Measurements from ENCODE around the gene CDC123.
"Not testable (repeated sequence)": the region's sequence is repeated elsewhere in the genome, so short reads cannot be mapped to it uniquely, and the experiment has no call there.

The CDC123 gene, protein sequence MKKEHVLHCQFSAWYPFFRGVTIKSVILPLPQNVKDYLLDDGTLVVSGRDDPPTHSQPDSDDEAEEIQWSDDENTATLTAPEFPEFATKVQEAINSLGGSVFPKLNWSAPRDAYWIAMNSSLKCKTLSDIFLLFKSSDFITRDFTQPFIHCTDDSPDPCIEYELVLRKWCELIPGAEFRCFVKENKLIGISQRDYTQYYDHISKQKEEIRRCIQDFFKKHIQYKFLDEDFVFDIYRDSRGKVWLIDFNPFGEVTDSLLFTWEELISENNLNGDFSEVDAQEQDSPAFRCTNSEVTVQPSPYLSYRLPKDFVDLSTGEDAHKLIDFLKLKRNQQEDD

DNA sequence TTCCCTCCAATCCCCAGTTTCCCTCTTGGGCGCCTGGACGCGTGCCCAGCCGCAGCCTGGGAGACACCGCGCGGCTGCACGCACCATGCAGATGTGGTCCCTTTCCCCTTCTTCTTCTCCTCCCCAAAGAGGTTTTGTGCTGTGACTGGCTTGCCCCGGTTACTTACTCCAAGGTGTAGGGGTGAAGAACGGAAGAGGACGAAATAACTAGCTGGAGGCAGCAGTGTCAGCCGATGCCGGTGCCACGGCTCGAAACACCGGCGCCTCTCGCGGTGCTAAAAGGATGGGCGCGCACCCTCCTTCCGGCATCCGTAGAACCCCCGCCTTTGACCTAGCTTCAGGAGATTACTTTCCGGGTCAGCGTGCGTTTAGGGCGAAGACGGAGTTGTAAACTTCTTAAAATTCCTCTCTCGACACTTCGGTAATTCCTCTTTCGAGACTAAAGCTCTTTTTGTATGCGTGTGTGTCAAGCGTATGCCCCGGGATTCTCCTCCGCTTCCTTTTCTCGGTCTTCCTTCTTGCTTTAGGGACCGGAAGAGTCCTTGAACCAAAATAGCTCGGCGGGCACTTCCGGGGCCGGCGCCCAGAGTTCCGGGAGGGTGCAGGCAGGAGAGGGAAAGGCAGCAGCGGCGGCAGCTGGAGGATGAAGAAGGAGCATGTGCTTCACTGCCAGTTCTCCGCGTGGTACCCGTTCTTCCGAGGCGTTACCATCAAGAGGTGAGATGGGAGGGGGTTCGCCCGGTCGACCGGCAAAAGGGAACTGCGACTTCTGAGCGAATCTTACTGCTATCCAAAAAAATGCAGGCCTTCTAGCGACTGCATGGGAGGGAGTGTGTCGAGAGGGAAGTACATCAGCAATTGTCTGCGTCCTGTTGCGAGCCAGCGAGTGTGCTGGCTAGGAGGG is at the start of gene CDC123, which contains the start of gene NUDT5:
CDC123 (plus strand) TSS at position 586 of the 904 bp plus-strand sequence; CDS start at position 644, 58 bp downstream.
NUDT5 (minus strand) TSS at position 289 of the 904 bp plus-strand sequence. CDS start 9,600 bp downstream, outside the sequence.
- FAIRE-seq, result no peak

DNA sequence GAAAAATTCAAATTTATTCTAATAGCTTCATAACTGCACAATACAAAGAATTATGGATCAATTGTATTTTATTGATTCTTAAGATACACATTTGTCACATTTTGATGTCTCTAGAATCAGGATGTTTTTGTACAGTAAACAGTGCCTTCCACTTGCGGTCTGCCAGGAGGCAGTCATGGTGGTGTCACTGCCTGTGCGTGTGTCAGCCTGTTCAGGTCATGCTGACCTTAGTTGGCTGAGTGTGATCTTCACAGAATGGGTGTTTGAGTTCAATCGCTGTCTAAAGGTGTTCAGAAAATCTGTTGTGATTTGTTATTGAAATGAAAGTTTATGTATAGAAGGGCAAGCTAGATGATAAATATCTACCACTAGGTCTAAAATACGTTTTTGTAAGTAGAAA is 45.8 kb upstream of the CDC123 start:
- no peak for FAIRE-seq

DNA sequence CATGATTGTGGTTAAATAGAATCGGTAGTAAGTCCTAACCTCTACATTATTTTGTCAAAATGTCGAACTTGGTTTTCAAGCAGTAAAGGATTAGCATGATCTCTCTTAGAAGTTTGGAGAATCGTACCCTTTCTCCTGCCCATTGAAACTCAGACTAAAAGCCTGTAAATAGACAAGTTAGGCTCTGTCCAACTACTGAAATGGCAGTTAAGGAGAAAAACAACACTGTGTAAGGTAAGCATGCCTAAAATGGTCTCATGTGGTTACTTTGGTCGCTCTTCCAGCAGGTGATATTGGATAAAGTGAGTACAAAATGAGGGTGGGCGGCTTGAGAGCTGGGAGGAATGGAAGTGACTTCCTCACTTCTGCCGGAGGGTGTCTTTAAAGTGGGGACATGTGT is 41.5 kb upstream of the CDC123 start:
- FAIRE-seq, result no peak

DNA sequence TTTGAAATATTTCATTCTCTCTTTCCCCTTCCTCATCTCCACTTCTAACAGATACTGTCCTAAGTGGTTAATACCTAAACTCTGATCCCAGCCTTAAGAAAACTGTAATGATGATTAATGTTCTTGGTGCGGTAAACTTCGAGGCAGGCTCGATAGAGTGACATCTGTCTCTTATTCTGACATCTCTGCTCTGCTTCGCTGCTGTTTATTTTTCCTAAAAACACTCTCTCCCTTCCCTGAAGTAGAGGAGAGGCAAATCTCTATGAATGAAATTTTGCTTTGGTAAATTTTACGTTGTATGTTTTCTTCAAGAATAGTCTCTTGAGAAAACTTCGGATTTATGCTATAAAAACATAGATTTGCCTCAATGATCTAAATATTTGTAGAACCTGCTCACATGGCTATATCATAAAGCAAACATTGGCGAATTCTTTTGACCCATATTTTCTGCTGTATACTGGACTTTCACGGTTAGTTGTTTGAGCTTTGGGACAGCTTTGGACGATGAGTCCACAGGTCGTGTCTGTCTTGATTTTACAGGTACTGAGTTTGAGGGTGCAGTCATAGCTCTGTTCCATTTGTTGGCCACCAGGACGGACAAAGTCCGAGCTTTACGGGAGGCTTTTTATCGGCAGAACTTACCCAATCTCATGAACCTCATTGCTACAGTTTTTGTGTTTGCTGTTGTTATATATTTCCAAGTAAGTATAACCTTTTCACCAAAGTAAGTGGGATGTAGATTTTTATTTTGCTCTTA is 39.4 kb upstream of the CDC123 start:
- FAIRE-seq, result no peak

DNA sequence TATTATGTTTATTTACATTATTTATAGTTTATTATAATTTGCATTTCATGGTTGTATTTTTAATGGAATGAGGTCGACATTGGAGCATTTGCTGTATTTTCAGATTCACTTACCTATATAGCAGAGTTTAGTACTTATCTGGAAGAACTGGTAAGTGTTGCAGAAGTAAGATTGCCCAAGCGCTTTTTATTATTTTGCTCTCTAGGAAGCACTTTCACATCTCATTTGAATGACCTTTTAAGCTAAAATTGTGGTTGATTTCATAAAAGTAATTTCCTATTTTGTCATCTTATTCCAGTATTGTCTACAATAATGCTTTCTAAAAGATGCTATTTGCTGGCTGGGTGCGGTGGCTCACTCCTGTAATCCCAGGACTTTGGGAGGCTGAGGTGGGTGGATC is 37.9 kb upstream of the CDC123 start:
- FAIRE-seq, result no peak

DNA sequence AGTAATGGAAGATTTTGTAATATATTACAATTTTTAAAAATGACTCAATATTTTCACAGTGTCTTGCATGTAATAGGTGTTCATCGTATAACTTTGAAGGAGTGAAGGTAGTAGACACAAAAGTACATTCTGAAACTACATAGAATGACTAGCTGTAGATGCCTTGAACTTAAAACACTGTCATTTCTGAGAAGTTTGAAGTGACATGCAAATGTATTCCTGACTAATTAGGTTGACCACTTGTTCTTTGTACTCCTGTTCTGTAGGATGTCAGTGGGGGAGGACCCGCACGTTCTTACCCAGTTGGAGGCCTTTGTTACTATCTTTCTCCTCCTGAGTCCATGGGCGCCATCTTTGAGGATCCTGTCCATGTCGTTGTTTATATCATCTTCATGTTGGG is 35.3 kb upstream of the CDC123 start:
- no peak for FAIRE-seq

DNA sequence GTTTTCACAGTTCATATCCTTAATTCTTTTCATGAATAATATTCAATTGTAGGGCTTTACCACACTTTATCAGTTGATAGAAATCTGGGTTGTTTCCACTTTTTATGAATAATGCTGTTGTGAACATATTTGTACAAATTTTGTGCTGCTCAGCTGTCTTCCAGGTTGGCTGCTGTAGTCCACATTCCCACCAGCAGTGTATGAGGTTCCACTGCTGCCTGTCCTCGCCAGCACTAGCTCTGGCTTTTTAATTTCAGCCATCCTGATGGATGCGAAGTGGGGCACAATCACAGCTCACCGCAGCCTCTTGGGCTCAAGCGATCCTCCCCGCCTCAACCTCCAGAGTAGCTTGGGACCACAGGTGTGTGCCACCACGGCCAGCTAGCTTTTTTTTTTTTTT is 33.1 kb upstream of the CDC123 start:
- no peak for FAIRE-seq

DNA sequence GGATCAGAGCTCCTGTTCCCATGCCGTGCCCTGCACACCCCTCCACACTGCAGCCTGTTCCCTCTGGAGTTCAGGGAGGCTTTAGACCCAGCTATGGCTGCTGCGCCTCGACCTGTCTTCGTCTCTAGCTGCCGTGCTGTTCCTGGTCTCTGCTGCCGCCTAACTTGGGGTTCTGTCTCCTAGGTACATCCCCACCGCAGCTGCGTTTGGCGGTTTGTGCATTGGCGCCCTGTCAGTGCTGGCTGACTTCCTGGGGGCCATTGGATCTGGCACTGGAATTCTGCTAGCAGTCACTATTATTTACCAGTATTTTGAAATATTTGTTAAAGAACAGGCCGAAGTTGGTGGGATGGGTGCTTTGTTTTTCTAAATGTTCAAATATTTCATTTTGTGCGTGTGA is 31.9 kb upstream of the CDC123 start:
- no peak for FAIRE-seq

DNA sequence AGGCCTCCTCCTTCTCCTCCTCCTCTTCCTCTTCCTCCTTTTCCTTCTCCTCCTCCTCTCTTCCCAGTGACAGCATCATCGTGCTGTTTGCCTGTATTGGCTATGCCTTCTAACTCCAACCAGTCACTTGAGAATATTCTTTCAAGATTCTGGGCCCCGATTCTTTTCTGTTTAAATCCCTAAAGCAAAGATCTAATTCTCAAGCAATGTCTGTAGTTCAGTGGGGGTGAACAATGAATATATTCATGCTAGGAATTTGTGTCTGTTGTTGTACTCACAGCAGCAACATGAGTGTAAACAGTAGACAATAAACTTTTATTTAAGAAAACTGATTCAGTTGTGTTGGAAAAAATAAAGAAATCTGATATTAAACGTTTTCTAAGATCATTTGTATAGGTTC is 31.0 kb upstream of the CDC123 start:
- FAIRE-seq, result no peak

DNA sequence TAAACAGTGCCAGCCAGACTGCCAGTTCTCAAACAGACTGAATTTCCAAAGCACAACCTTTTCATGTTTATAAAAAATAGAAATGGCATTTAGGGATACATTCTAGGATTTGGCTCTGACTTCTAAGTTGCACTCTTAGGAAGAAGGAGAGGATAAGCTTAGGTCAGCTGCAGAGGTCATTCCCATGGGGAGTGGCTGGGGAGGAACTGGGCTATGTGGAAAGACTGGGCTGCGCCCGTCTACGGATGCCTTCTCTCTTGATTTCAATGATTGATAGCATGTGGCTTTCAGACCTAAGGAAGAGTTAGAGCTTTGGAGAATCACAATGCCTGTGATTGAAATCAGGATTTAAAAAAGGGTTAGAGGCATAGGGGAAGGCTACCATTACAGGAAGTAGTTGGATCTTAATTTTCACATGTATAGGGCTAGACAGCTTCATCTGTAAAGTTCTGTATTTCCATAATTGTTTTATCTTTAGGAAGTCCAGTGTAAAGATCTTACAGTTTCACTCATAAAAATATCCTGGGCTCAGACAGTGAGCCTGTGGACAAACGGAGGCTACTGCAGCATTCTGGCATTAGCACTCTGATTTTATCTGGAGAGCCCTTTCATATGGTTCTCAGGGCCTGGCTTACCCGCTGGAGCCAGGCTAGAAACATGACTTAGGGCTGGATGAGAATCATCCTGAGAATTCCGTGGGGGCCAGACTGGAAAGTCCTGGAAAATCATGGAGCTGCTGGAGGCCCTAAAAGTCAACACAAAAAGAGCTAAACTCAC is 29.8 kb upstream of the CDC123 start:
- no peak for FAIRE-seq

DNA sequence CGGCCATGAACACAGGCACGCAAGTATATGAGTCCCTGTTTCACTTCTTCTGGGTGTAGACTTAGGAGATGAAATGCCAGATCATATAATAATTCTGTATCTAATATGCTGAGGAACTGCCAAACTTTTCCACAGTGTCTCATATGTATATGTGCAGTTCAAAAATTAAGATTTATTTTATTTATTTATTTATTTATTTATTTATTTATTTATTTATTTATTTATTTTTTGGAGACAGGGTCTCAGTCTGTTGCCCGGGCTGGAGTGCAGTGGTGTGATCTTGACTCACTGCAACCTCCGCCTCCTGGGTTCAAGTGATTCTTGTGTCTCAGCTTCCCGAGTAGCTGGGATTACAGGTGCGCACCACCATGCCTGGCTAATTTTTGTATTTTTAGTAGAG is 24.5 kb upstream of the CDC123 start:
- not testable (repeated sequence) for FAIRE-seq

DNA sequence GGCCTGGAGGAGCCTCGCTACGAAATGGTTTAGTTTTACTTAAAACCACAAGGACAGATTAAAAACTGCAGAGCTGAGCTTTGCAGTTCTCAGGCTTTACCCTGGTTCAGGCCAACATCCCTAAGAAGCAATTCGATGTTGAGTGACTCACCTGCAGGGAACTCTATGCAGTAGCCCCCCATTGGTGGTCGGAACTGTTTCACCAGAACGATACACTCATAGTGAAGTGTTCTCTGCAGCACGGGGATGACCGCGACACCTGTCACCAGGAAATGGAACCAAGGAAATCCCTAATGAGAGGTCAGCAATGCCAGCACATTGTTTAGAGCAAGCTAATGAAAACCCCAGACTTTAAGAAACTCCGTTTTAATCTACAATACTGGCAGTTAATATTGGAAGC is 18.3 kb upstream of the CDC123 start:
- no peak for FAIRE-seq

DNA sequence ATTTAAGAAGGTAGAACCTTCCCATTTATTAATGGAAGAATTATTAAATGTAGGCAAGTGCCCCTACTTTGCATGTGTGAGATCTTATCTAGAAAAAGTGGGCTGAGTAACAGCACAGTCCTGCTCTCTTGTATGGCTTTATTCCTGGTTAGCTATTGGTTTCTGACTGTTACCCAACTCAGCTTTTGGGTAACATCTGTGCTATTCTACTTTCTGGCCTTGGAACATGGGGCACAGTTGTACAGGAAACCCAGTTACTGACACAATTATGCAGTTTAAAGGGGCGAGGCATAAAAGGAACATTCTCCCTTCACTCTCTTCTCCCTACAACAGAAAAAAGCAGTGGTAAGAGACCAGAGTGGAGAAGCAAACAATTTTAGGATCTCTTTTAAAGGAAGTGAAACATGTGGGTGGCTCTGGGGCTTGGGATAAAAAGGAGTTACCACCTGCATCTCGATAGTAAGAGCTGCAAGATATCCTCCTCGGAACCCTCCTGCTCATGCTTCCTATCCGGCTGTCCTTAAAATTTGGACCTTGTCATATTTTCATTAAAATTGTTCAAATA is 16.3 kb upstream of the CDC123 start:
- no peak for FAIRE-seq

DNA sequence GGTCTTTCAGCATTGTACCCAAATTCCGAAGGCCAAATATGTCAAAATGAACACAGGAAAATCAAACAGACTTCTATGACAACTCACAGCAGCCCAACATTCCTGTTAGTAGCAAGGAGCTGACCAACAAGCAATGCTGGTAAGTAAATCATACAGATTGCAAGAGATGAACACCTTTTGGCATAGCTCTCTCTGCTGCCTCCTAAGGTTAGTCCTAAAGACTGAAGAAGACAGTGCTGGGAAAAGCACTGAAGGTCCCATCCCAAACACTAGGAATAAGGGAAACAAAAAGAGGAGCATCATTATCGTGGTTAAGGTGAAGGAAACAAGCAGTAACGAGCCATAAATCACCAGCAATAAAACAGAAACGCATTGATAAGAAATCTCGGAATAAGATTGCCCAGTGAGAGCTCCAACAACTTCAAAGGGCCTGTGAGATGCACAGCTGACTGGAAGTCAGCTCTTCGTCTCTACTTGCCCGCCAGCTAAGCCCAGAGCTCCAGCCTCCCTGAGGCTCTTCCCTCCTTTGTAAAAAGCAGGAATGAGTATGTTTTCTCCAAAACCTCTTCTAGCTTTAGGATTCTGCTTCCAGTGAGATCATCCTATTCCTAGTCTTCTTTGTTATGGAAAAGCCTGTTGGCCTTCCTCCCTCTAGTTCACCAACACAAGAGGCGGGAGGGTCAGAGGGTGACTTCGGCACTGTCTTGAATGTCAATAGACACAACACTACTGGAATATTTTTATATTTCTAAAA is 15.6 kb upstream of the CDC123 start:
- FAIRE-seq, result no peak

DNA sequence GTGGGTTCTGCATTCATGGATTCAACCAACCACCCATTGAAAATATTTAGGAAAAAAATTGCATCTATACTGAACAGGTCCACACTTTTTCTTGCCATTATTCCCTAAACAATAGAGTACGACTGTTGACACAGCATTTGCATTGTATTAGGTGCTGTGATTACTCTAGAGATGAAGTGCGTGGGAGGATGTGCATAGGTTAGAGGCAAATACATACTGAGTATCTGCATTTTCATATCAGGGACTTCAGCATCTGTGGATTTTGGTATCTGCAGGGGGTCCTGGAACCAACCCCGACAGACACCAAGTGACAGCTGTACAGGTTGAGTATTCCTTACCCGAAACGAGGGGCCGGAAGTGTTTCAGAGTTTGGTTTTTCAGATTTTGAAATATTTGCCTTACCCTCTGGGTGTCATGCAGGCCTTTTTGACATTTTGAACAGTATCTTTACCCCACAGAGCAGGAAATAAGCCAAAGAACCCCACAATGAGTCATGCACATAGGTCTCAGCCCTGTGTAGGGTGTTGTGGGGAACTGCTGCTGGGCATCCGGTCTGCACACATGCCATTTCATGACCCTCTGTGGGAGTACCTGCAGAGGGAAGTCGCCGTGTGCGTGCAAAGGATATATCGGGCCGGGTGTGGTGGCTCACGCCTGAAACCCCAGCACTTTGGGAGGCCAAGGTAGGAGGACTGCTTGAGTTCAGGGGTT is 14.8 kb upstream of the CDC123 start:
- FAIRE-seq, result no peak

DNA sequence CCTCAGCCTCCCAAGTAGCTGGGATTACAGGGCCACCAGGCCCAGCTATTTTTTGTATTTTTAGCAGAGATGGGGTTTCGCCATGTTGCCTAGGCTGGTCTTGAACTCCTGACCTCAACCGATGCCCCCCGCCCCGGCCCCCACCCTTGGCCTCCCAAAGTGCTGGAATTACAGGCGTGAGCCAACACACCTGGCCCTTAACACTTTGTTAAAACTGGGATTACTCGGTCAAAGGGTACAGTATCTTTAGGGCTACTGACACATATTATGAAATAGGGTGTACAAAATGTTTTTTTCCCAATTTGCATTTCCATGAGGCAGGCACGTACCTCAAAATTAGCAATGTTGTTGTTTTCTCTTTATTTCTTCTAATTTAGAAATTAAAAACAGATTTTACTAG is 11.8 kb upstream of the CDC123 start:
- FAIRE-seq, result no peak

DNA sequence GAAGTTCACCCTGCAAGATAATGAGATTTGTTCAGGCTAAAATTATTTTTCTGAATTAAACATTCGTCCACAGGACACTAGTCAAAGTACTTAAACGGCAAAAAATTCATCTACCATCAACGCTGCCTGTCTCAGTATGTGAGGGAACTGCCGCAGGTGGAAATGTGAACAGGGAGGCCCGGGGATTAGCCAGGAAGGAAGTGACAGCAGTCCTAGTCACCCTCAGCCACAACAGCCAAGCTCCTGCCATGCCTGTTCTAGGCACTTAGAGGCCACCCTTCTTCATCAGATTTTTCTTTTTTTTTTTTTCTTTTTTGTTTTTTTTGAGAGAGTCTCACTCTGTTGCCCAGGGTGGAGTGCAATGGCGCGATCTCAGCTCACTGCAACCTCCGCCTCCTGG is 9.7 kb upstream of the CDC123 start:
- FAIRE-seq, result no peak

DNA sequence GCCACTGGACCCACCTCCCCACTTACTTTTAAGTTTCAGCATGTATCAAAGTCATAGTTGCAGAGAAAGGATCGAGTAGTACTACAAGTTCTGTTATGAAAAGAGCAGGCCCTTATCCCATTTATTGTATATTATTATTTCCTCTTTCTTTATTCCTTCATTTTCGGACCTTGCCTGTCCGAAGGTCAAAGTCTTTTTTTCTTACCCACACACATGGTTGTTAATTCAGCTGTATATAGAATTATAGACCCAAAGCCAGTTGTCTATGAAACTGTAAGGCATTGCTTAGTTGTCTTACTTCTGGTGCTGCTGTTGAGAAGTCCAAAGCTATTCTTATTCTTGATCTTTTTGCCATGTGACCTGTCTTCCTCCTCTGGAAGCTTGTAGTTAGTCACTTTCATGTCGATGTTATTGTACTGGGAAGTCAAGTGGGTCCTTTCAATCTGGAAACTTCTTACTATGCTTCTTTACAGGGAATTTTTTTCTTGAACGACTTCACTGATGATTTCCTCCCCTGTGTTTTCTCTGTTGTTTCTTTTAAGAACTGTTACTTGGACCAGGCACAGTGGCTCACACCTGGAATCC is 8.6 kb upstream of the CDC123 start:
- FAIRE-seq, result no peak

DNA sequence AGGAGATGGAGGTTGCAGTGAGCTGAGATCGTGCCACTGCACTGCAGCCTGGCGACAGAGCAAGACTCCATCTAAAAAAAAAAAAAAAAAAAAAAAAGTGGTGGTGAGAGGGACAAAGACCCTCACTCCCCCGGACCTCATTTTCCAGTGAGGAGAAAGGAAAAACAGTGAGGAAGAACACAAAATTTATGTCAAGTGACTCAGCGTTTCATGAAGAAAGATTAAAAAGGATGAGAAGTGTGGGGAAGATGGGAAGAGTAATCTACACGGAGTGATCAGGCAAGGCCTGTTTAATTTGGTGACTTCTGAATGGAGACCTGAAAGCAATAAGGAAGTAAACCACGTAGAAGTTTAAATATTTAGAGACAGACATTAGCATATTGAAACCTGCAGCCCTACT is 7.3 kb upstream of the CDC123 start:
- FAIRE-seq, result no peak

DNA sequence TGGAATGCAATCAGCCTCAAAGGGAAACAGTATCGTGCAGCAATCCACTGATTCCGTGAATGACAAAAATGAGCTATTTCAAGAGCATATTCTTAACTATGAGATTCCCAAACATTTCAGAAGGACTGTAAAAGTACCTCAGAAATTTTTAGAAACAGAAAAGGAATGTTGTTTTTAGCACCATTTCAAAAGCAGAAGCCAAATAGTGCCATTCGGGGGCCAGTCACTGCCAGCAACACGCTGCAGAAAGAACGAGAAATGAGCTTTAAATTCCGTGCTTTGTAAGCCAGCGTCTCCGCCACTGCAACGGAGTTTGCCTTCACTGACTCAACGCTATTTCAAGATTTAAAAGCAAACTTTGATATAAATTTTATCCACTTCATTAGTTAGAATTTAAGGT is 6.6 kb upstream of the CDC123 start:
- FAIRE-seq, result no peak
